DND-41 (cell line): Measurements from ENCODE around the gene UFC1.

Experiments used
- ATAC-seq: fragments of 200-7000 bp; cut with Tn5 transposase; 3 replicates; pipeline ENCODE4 v1.9.1; 2021; ENCODE audit warnings: low read depth; ENCODE audit not compliant: insufficient read depth
- DNase-seq: peaks from one replicate; pipeline ENCODE4 v3.0.0-alpha.2; 2020
- H2AFZ ChIP-seq: 2 replicates; pipeline ENCODE4 v1.6.0; 2012; ENCODE audit warnings: low read depth, low read length
- H3K27ac ChIP-seq: 2 replicates; pipeline ENCODE4 v1.5.1; 2012; ENCODE audit warnings: low read length, inconsistent platforms
- H3K27me3 ChIP-seq: fragments of 200-600 bp; sonication (generic); 2 replicates; pipeline ENCODE4 v1.6.0; 2012; ENCODE audit warnings: low read length, mild to moderate bottlenecking, inconsistent platforms; ENCODE audit not compliant: insufficient read depth, poor library complexity
- H3K36me3 ChIP-seq: 2 replicates; pipeline ENCODE4 v1.5.1; 2012; ENCODE audit warnings: low read length, inconsistent platforms; ENCODE audit not compliant: insufficient read depth
- H3K4me1 ChIP-seq: 2 replicates; pipeline ENCODE4 v1.5.1; 2012; ENCODE audit warnings: mild to moderate bottlenecking, low read length; ENCODE audit not compliant: insufficient read depth
- H3K4me2 ChIP-seq: 2 replicates; pipeline ENCODE4 v1.6.0; 2012; ENCODE audit warnings: mild to moderate bottlenecking, moderate library complexity, low read length, inconsistent platforms; ENCODE audit not compliant: insufficient read depth
- H3K4me3 ChIP-seq, 2 experiments: fragments of 200-600 bp in 1 of 2; shearing (Covaris generic) in 1 of 2; 2 replicates each; pipeline ENCODE4 v1.5.1; 2012 to 2016; ENCODE audit warnings: inconsistent platforms in 2 of 2, low read length in 2 of 2, mild to moderate bottlenecking in 2 of 2, low read depth in 1 of 2, moderate library complexity in 1 of 2
- H3K79me2 ChIP-seq: 2 replicates; pipeline ENCODE4 v1.6.0; 2012; ENCODE audit warnings: low read length, inconsistent platforms; ENCODE audit not compliant: insufficient read depth
- H3K9ac ChIP-seq: 2 replicates; pipeline ENCODE4 v1.6.0; 2012; ENCODE audit warnings: low read depth, mild to moderate bottlenecking, inconsistent platforms, low read length, moderate library complexity
- H3K9me3 ChIP-seq: 2 replicates; pipeline ENCODE4 v1.5.1; 2012; ENCODE audit warnings: low read length, moderate library complexity, mild to moderate bottlenecking, inconsistent platforms; ENCODE audit not compliant: insufficient read depth, severe bottlenecking
- H4K20me1 ChIP-seq: 2 replicates; pipeline ENCODE4 v1.6.0; 2012; ENCODE audit warnings: low read length; ENCODE audit not compliant: insufficient read depth
- EZH2 ChIP-seq: IDR thresholded peaks from 3 replicates; pipeline ENCODE4 v1.6.1; 2012; ENCODE audit warnings: borderline replicate concordance, low read depth, mild to moderate bottlenecking, moderate library complexity, low read length, inconsistent platforms; ENCODE audit not compliant: severe bottlenecking
- TF ChIP-seq, protein P1 (sequence below): IDR thresholded peaks from 2 replicates; pipeline ENCODE4 v1.5.1; 2012; ENCODE audit warnings: borderline replicate concordance, low read length, moderate library complexity, mild to moderate bottlenecking; ENCODE audit not compliant: poor library complexity, severe bottlenecking; ENCODE audit errors: extremely low read depth

The UFC1 gene

DNA sequence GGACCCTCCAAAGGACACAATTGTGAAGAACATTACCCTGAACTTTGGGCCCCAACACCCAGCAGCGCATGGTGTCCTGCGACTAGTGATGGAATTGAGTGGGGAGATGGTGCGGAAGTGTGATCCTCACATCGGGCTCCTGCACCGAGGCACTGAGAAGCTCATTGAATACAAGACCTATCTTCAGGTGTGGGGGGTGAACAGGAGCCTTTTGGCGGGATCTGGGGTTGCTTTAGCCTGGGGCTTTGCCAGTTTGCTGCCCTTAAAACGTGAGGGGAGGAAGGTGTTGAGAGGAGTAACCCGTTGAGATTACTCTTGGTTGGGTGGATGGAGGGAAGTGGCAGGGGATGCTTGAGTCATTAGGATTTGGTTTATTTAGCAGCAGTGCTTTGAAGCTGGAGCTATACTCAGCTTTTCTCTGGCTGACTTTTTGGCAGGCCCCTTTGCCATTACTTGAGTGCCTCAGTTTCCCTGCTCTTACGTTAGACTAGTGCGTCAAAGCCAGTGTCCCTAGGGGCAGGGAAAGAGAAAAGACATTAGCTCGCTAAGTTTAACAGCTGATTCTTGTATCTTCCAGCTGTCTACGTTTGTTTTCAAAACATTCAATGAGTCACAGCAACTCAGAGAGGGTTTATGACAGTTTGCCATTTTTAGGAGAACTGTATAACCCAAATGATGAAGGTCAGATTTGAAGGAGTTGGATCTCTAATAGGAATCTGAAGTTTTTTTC is 52.8 kb downstream of the UFC1 start:
- no peak for ATAC-seq
- H3K9me3 ChIP-seq = no peaks in the 10 kb centered on the region

DNA sequence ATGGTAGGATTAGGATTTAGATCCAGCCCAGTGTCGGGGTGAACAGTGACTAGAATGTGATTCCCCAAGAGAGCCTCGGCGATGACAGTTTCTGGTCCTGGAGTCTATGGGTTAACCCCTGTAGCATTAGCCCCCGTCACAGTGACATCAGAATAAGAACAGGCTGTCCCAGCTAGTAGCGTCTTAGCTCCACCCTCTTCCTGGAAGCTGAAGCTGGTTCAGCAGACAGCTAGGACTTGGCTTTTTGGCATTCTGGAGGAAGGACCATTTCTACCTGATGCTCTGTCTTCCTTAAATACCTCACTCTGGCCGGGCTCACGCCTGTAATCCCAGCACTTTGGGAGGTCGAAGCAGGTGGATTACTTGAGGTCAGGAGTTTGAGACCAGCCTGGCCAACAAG is 53.4 kb downstream of the UFC1 start:
- peaks cover 82% of the 10 kb centered on the region for H3K36me3 ChIP-seq
- ATAC-seq = no peak
- no peak for TF ChIP-seq EZH2
- TF ChIP-seq, protein P1, sequence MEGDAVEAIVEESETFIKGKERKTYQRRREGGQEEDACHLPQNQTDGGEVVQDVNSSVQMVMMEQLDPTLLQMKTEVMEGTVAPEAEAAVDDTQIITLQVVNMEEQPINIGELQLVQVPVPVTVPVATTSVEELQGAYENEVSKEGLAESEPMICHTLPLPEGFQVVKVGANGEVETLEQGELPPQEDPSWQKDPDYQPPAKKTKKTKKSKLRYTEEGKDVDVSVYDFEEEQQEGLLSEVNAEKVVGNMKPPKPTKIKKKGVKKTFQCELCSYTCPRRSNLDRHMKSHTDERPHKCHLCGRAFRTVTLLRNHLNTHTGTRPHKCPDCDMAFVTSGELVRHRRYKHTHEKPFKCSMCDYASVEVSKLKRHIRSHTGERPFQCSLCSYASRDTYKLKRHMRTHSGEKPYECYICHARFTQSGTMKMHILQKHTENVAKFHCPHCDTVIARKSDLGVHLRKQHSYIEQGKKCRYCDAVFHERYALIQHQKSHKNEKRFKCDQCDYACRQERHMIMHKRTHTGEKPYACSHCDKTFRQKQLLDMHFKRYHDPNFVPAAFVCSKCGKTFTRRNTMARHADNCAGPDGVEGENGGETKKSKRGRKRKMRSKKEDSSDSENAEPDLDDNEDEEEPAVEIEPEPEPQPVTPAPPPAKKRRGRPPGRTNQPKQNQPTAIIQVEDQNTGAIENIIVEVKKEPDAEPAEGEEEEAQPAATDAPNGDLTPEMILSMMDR = no peak
- H3K79me2 ChIP-seq = peaks cover 35% of the 10 kb centered on the region
- no peak overlapping the region for H3K9ac ChIP-seq
- H3K4me3 ChIP-seq = no peak overlapping the region
- H3K27me3 ChIP-seq = no peaks in the 10 kb centered on the region
- peaks cover 18% of the 10 kb centered on the region for H3K4me1 ChIP-seq
- H3K9me3 ChIP-seq = no peaks in the 10 kb centered on the region
- DNase-seq = no peak
- no peak overlapping the region for H3K4me2 ChIP-seq
- H3K27ac ChIP-seq = no peak overlapping the region
- no peak overlapping the region for H2AFZ ChIP-seq
- no peaks in the 10 kb centered on the region for H4K20me1 ChIP-seq

More for the DNA sequence above, 52.8 kb downstream of the UFC1 start:
- Histone ChIP-seq H3K4me1 (peaks cover 22% of the 10 kb centered on the region), H3K79me2 (peaks cover 35% of the 10 kb centered on the region), H3K27me3 (no peaks in the 10 kb centered on the region), H3K4me2 (no peak overlapping the region), H4K20me1 (no peaks in the 10 kb centered on the region), H3K9ac (no peak overlapping the region), H3K36me3 (peaks cover 76% of the 10 kb centered on the region), H2AFZ (no peak overlapping the region), H3K4me3 (no peak overlapping the region), H3K27ac (no peak overlapping the region)
- TF ChIP-seq, protein P1 = no peak
- no peak for TF ChIP-seq EZH2
- no peak for DNase-seq
